WERI-Rb-1 (cell line): ENCODE data around the gene TTC31.
"Not testable (repeated sequence)": the region's sequence is repeated elsewhere in the genome, so short reads cannot be mapped to it uniquely, and the experiment has no call there.

ENCODE experiments used
- DNase-seq: peaks from one replicate; pipeline ENCODE4 v3.0.0-alpha.2; 2020
- H3K27ac ChIP-seq: fragments of 250-450 bp; sonication (Bioruptor Pico); 2 replicates; pipeline ENCODE4 v1.5.1; 2020; ENCODE audit warnings: mild to moderate bottlenecking, moderate library complexity
- H3K27me3 ChIP-seq: fragments of 250-450 bp; sonication (Bioruptor Pico); 2 replicates; pipeline ENCODE4 v1.5.1; 2021; ENCODE audit warnings: mild to moderate bottlenecking, low read depth, moderate library complexity; ENCODE audit not compliant: insufficient read depth, severe bottlenecking
- H3K36me3 ChIP-seq: fragments of 250-450 bp; sonication (Bioruptor Pico); 2 replicates; pipeline ENCODE4 v1.5.1; 2020; ENCODE audit warnings: mild to moderate bottlenecking, moderate library complexity
- H3K4me3 ChIP-seq: 2 replicates; pipeline ENCODE4 v1.5.1; 2011; ENCODE audit warnings: low read depth, mild to moderate bottlenecking, control low read depth, low read length
- H3K9me3 ChIP-seq: fragments of 250-450 bp; sonication (Bioruptor Pico); 2 replicates; pipeline ENCODE4 v1.5.1; 2021; ENCODE audit warnings: mild to moderate bottlenecking, moderate library complexity; ENCODE audit not compliant: severe bottlenecking
- CTCF ChIP-seq: IDR thresholded peaks from 2 replicates; pipeline ENCODE4 v1.5.1; 2011; ENCODE audit warnings: low read depth, mild to moderate bottlenecking, control low read depth, inconsistent platforms, low read length

Gene TTC31

GRCh38 chr2:74457129-74457548 lies 25.7 kb upstream of the TTC31 start:
- Histone ChIP-seq H3K9me3 (no peaks in the 10 kb centered on the region), H3K27me3 (no peaks in the 10 kb centered on the region), H3K36me3 (peaks cover 20% of the 10 kb centered on the region), H3K27ac (peak overlapping the region; percentile 92), H3K4me3 (peak overlapping the region; percentile 81)
- DNase-seq, result no peak
- 0 out of 2 replicates have a peak, but pooled peaks have one; percentile 0 for TF ChIP-seq CTCF

- H3K27me3 ChIP-seq, result no peaks in the 10 kb centered on the region
- peak; percentile 92 for DNase-seq
- TF ChIP-seq CTCF, result 0 out of 2 replicates have a peak, but pooled peaks have one; percentile 0
- peaks cover 25% of the 10 kb centered on the region for H3K36me3 ChIP-seq
- peak overlapping the region; percentile 92 for H3K27ac ChIP-seq
- H3K9me3 ChIP-seq, result no peaks in the 10 kb centered on the region
- peak overlapping the region; percentile 81 for H3K4me3 ChIP-seq
Observed at GRCh38 chr2:74457549-74458131, 25.2 kb upstream of the TTC31 start.

- Histone ChIP-seq H3K36me3 (peaks cover 32% of the 10 kb centered on the region), H3K4me3 (peak within 1 kb of the TSS; percentile 83), H3K9me3 (no peaks in the 10 kb centered on the region), H3K27ac (peak within 1 kb of the TSS; percentile 92), H3K27me3 (no peaks in the 10 kb centered on the region)
- no peak for TF ChIP-seq CTCF
- DNase-seq, result peak; percentile 100
Observed at GRCh38 chr2:74458132-74458937, 24.5 kb upstream of the TTC31 start, which contains the start of gene WBP1. WBP1 (plus strand) TSS chr2:74458438; CDS start chr2:74458603, 165 bp downstream.

GRCh38 chr2:74458938-74459363 lies 23.9 kb upstream of the TTC31 start:
- H3K27ac ChIP-seq, result peak overlapping the region; percentile 66
- TF ChIP-seq CTCF, result no peak

GRCh38 chr2:74459503-74460118 lies 23.3 kb upstream of the TTC31 start:
- not testable (repeated sequence) for H3K27ac ChIP-seq, H3K9me3 ChIP-seq, H3K27me3 ChIP-seq, DNase-seq, H3K4me3 ChIP-seq
- peaks cover 33% of the 10 kb centered on the region for H3K36me3 ChIP-seq

More at GRCh38 chr2:74458938-74459363, 23.9 kb upstream of the TTC31 start:
- H3K27me3 ChIP-seq, result no peaks in the 10 kb centered on the region
- H3K36me3 ChIP-seq, result peaks cover 33% of the 10 kb centered on the region
- DNase-seq, result no peak
- H3K9me3 ChIP-seq, result no peaks in the 10 kb centered on the region
- H3K4me3 ChIP-seq, result peak overlapping the region; percentile 83

- not testable (repeated sequence) for DNase-seq, H3K27ac ChIP-seq, H3K4me3 ChIP-seq, H3K27me3 ChIP-seq, H3K9me3 ChIP-seq
- peaks cover 36% of the 10 kb centered on the region for H3K36me3 ChIP-seq
Observed at GRCh38 chr2:74460187-74460586, 22.7 kb upstream of the TTC31 start.
